GM18505 (cell line): ENCODE measurements around the gene TEX29.

Experiments
- ATAC-seq: cut with Tn5 transposase; IDR thresholded peaks from one replicate; pipeline ENCODE4 v1.9.1; 2021; ENCODE audit not compliant: unreplicated experiment
- POLR2A ChIP-seq: IDR thresholded peaks from 4 replicates; pipeline ENCODE4 v1.6.1; 2011; ENCODE audit warnings: borderline replicate concordance; ENCODE audit not compliant: insufficient read depth, insufficient read length; ENCODE audit errors: extremely low read depth

TEX29 gene

GRCh38 chr13:111322001-111322915 lies 1.8 kb downstream of the TEX29 start:
- no peak for ATAC-seq
- no peak for TF ChIP-seq POLR2A

- no peak for TF ChIP-seq POLR2A
- no peak for ATAC-seq
These were observed 2.5 kb downstream of the TEX29 start for GRCh38 chr13:111322916-111323331.

- no peak for TF ChIP-seq POLR2A
- no peak for ATAC-seq
These were observed 3.1 kb downstream of the TEX29 start for GRCh38 chr13:111323549-111323948.

GRCh38 chr13:111323950-111324651 lies 3.7 kb downstream of the TEX29 start:
- no peak for ATAC-seq
- TF ChIP-seq POLR2A: no peak

GRCh38 chr13:111324736-111325135 lies 4.3 kb downstream of the TEX29 start:
- no peak for TF ChIP-seq POLR2A
- no peak for ATAC-seq

GRCh38 chr13:111325146-111325890 lies 4.9 kb downstream of the TEX29 start:
- no peak for TF ChIP-seq POLR2A
- no peak for ATAC-seq

- TF ChIP-seq POLR2A: no peak
- no peak for ATAC-seq
These were observed 5.6 kb downstream of the TEX29 start for GRCh38 chr13:111325941-111326620.

GRCh38 chr13:111326621-111326965 lies 6.2 kb downstream of the TEX29 start:
- TF ChIP-seq POLR2A: no peak
- ATAC-seq: no peak

GRCh38 chr13:111326981-111327642 lies 6.7 kb downstream of the TEX29 start:
- no peak for TF ChIP-seq POLR2A
- no peak for ATAC-seq

- no peak for ATAC-seq
- no peak for TF ChIP-seq POLR2A
These were observed 7.5 kb downstream of the TEX29 start for GRCh38 chr13:111327730-111328573.

GRCh38 chr13:111328574-111329410 lies 8.3 kb downstream of the TEX29 start:
- no peak for TF ChIP-seq POLR2A

GRCh38 chr13:111329641-111330040 lies 9.2 kb downstream of the TEX29 start:
- no peak for ATAC-seq
- TF ChIP-seq POLR2A: no peak

More at GRCh38 chr13:111328574-111329410, 8.3 kb downstream of the TEX29 start:
- ATAC-seq: no peak
